IPS DF 19.7 (cell line): ENCODE measurements around the gene VPS37C.
"Not testable (repeated sequence)": the region's sequence is repeated elsewhere in the genome, so short reads cannot be mapped to it uniquely, and the experiment has no call there.

ENCODE experiments used
- DNase-seq: peaks from one replicate; pipeline ENCODE4 v3.0.0-alpha.2; 2013; ENCODE audit warnings: low read depth, low spot score

Gene VPS37C

DNA sequence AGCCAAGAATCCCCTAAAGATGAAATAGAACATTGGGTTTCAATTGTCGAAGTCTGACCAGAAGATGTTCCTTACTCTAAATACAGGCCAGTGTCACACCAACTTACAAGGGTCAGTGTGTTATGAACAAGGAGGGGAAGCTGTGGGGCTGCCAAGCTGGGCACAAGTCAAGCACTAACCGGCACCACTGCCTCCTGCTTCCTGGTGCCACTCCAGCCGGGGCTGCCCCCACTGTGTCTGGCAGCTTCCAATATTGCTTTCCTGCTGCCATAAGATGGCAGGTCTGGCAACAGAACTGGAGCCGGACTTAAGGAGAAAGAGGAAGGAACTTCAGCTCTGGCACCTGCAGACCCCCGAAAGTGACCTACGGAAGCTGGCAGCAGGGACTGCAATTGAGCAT, 13.7 kb upstream of the VPS37C start:
- DNase-seq: no peak

DNA sequence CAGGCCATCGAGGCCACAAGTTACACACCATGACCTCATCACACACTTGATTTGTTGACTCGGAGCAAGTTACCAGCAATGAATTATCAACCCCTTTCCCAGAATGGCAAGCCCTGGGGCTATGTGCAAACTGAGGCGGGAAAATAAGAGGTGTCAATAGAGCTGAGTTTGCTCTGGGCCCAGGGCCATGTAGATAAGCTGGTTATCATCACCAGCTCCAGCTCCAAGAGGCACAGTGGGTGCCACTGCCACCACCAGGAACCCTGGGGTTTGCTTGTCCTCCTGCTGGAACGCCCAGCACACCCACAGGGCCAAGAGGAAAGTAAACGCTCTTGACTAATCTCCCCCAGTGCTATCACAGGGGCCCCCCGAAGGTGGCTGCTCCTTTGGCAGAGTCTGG, 13.0 kb upstream of the VPS37C start:
- DNase-seq: no peak

DNA sequence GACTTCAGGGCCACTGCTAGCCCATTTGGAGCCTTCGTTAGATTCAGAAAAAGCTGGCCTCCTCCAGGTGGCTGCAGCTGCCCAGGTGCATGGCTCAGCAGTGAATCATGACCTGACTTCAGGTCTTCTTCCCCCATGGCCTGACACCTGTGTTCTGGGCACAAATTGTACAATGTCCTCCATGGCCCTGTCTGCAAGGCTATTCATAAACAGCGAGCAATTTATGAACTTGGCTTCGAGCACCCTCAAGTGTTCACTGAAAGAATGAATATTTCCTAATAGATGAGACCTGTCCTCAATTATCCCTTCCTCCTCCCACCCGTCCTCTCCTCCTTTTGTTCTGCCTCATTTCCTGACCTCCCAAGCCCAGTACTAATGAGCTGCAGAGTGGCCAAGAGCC, 12.2 kb upstream of the VPS37C start:
- no peak for DNase-seq

DNA sequence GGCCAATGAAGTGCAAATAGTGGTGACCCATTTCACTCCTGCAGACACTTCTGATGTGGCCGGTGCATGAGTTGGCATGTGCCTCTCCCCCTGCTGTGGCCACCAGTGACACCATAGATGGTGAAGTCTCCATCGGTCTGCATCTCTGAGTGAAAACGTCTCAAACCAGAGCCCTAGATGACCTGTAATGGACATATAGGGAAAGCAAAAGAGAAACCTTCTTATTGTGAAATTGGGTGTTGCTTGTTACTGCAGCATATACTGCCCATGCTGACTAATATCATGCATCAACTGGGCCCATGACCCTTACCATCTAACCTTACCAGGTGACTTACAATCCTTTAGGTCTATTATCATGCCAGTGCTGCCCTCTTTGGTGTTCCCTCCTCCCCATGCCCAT, 11.7 kb upstream of the VPS37C start:
- no peak for DNase-seq

DNA sequence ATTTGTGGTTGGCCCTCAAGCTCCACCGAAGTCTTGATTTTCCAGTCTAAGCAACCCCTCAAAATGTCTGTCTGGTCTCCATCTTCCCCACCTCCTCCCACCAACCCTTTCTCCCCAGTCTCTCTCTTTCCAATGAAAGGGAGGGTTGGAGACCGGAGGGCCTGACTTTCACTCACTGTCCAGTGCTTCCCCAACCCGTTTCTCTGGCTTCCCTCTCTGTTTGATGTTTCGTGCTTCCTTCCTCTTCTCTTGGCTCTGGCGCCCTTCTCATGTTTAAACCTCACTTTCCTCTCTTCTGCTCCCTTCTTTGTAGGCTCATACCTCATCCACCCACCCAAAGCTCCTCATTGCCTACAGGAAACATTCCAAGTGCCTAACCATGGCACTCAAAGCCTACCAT, 11.1 kb upstream of the VPS37C start:
- no peak for DNase-seq

DNA sequence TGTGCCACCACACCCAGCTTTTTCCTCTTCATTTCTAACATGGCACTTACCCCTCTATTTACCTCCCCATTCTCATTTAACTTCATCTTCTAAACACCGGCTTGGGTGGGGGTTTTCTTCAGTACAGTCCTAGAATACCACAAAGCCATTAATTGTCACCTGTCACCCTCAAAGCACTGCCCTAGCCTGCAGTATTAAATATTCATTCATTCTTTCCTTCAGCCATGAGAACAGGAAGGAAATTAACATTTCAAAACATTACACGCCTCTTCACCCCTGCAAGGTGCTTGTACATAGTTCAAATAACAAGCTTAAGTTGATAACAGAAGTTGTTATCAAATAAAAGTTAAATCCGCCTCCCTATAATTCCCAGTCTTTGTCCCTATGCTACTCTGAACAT, 10.7 kb upstream of the VPS37C start:
- no peak for DNase-seq

DNA sequence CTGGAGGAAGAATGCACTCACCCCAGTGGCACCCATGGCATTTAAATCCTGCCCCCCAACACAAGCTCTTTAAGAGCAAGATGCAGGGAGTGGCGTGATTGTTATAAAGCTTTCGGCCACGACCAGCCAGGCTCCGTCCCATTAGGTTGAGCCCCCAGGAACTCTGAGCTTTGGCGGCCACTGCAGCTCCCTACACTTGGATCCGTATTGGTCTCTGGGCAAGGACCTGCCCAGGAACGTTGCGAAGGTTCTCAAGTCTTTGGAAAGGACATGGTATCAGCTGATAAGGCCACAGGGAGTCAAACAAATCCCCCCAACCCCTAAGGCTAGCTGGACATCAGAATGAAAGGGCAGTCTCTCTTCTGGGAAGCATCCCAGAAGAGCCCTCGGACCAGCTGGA, 9.3 kb upstream of the VPS37C start:
- no peak for DNase-seq

DNA sequence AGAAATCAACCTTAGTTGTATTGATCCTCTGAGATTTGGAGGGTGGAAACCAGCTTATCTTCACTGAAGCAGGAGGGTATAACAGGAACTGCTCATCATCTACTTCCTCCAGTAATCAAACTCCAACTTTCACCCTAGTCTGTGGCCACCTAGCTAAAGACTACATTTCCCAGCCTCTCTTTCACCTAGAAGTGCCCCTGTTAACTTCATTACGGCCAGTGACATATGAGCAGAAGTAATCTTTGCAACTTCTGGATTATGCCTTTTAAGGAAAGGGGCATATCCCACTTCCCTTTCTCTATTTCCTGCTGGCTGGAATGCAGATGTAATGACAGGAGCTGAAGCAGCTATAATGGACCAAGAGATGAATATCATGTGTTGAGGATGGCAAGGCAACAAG, 7.6 kb upstream of the VPS37C start:
- DNase-seq: no peak

DNA sequence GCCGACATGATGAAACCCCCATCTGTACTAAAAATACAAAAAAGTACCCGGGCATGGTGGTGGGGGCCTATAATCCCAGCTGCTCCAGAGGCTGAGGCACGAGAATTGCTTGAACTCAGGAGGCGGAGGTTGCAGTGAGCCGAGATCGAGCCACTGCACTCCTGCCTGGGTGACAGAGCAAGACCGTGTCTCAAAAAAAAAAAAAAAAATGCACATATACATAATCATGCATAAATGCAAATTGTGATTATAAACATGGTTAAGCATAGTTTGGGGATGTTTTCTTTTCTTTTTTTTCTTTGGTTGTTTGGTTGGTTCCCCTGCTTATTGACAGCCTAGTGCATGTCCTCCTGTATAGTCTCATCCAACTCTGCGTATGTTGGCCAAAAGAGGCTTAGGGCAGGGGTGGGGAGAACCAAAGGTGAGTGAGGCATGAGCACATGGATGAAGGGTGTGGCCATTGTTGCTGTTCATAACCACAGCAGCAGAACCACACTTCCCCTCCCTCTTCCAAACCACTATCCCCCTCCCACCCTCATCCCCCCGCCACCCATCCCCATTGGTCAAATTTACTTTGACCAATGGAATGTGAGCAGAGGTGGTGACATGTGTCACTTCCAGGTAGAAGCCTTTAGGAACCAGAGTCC, 6.9 kb upstream of the VPS37C start:
- no peak for DNase-seq

DNA sequence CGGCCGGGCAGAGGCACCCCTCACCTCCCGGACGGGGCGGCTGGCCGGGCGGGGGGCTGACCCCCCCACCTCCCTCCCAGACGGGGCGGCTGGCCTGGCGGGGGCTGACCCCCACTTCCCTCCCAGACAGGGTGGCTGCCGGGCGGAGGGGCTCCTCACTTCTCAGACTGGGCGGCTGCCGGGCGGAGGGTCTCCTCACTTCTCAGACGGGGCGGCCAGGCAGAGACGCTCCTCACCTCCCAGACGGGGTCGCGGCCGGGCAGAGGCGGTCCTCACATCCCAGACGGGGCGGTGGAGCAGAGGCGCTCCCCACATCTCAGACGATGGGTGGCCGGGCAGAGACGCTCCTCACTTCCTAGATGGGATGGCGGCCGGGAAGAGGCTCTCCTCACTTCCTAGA, 5.1 kb upstream of the VPS37C start:
- DNase-seq: not testable (repeated sequence)

DNA sequence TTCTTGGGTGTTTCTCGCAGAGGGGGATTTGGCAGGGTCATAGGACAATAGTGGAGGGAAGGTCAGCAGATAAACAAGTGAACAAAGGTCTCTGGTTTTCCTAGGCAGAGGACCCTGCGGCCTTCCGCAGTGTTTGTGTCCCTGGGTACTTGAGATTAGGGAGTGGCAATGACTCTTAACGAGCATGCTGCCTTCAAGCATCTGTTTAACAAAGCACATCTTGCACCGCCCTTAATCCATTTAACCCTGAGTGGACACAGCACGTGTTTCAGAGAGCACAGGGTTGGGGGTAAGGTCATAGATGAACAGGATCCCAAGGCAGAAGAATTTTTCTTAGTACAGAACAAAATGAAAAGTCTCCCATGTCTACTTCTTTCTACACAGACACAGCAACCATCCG, 4.6 kb upstream of the VPS37C start:
- not testable (repeated sequence) for DNase-seq

DNA sequence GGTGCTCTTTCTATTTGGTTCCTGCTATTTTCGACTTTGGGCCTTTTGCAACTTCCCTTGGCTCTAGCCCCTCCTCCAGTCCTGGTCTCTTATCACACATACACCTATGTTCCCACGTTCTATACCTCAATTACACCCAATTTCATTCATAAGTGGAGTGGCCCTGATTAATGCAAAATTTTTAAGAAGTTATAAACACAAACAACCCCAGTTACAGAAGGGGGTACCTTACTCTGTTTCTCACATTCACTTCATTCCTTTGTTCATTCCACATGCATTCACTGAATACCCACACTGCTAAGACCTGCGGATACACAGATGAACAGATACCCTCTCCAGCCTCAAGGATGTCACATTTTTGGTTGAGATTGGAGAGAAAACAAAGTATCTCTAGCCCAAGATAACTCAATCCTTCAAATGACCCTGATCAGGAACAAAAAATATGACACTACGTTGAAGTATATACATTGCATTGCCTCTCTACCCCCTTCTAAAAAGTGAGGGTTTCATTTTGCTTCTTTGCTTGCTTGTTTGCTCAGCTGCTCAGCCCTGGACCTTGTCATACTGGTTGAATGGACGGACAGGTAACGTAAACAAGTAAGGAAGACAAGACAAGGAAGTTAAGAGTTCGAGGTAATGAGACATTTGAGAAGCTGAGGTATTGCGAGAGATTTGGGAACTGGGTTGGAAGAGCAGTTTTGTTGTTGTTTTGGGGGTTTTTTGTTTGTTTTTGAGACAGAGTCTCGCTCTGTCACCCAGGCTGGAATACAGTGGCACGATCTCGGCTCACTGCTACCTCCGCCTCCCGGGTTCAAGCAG, 3.6 kb upstream of the VPS37C start:
- DNase-seq: no peak

DNA sequence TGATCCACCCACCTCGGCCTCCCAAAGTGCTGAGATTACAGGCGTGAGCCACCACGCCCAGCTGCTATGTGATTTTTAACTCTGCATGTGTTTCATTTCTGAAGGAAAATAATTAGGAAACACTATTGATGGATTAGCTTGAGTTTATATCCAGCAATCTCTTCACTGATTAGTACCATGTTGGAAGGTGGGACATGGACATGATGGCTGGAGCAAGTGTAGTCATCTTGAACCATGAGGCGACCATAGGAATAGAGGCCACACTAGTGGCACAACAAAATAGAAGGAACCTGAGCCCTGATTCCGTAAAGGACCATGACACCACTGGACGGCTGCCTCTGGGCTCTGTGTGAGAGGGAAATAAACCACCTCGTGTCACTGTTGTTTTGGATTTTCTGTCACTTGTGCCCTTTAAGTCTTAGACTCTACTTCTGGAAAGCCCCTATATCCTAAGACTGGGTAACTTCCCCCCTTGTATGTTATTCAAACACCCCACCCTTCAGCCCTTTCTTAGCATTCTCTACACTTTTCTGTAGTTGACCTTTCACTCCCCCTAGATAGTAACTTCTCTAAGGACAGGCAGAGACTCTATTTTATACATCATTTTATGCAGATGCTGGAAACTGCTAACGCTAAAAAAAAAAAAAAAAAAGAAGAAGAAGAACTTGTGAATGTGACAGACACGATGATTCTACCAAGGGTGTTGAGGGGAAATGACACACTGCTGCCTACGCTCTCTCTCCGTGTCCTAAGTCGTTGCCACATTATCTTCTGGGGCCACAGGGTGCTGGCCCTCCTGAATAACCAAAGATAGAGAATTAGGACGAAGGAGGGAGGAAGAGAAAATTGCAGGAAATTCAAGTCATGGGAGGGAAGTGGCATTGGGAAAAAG, 2.7 kb upstream of the VPS37C start:
- DNase-seq: no peak

DNA sequence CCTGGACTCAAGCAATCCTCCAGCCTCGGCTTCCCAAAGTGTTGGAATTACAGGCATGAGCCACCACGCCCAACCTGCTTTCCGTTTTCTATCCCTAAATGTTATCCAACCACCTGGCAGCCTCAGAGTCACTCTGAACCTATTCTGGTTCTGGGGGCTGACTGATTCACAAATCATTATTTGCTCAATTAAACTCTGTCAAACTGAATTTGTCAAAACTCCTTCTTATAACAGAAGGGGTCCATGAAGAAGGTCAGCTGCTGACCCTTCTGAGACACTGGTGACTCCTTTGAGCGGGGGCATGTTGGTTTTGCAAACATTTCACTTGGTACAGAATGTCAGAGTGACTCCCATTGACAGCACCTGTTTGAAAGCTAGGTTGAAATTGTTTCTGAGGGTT, 1.8 kb upstream of the VPS37C start:
- DNase-seq: no peak

DNA sequence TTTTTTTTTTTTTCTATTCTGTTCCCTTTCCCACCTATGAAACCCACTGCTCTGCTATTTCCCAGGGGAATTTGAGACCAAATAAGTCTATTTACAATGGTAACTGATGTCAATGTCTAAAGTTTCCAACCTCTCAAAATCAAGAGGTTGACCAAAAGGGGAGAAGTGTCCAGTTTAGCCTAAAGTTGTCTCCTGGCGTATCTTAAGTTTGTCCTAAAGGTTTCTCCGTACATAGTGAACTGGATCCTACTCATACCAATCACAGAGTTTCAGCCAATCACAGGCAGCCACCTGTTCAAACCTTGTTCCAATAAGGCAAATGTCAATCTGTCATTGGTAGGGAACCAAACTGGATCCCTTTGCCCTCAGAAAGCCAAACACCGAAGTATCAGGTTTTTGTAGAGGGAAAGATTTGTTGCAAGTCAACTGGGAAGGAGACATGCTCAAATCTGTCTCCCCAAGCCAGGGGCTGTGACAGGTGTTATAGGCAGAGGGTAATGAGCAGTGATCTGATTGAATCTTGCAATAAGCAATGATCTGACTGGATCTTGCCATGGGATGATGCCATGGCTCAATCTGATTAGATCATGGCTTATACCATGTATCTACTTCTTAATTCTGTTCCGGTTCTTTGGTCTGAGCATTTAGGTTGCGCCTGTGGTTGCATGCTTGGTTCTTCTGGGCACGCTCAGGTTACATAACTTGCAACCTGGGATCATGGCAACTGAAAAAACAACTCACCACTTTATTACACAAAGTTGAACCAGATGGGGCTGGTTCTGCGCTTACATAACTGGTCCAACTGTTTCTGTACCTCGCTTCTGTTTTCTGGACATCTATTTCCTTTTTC, 1.1 kb upstream of the VPS37C start:
- DNase-seq: no peak

DNA sequence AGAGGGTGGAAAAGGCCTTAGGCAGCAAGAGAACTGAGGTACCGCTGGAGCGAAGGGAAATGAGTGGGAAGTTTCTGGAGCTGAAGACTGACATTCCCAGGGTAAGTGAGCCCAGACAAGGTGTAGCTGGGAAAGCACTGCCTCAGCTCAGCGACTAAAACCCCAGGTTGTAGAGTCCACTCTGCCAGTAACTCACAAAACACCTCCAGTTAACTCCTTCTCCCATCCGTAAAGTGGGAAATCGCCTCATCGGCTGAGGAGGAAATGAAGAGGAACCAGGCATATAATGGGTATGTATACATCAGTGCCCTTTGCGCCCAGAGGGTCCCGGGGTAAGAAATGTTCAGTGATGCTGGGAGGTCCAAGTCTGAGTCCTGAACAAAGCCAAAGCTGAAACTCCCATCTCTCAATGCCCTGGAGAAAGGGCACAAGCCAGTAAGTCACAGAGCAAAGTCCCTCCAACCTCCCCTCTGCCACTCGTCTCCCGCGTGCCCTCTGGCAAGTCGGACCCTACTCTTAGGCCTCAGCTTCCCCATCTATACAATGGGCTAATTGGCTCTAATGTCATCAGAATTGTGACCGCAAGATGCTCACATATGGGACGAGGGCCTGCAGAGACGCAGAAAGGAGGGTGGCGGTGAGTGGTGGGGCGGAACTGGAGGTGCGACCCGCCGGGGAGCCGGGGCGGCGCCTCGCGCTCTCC, 588 bp downstream of the VPS37C start:
- DNase-seq: no peak

DNA sequence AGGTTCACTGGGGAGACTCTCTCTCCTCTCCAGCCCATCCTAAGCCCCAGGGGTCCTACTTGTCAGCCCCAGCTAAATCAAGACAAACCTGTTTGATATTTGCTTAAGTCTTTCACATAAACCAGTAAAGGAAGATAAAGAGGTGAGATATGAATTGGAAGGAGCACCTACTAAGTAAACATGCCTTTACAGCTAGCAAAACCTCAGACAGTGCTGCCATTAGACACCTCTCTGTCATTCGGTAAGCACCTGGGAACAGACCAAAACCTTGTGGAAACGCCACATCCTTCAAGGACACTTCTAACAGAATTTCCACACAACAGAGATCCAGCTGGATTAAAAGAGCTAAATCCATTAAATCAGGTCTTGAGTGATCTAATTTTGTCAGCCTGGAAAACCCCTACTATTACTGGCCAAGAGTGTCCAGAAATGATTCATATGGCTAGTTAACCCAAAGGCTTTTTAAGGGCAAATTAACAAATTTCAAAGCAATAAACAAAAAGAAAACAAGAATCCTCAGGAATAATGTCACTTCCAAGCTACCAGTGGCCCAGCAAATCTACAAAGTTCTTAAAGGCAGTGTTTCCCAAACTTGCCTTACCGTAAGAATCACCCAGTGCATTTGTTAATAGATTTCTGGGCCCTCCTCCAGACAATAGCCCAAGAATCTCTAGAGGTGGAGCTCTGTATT, 2.4 kb downstream of the VPS37C start:
- DNase-seq: no peak

DNA sequence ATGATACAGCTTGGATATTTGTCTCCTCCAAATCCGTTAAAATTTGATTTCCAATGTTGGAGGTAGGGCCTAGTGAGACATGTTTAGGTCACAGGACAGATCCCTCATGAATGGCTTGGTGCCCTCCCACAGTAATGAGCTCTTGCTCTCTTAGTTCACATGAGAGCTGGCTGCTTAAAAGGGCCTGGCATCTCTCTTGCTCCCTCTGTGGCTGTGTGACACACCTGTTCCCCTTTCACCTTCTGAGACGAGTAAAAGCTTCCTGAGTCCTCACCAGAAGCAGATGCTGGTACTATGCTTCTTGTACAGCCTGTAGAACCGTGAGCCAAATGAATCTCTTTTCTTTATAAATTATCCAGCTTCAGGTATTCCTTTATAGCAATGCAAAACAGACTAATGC, 3.5 kb downstream of the VPS37C start:
- DNase-seq: no peak

DNA sequence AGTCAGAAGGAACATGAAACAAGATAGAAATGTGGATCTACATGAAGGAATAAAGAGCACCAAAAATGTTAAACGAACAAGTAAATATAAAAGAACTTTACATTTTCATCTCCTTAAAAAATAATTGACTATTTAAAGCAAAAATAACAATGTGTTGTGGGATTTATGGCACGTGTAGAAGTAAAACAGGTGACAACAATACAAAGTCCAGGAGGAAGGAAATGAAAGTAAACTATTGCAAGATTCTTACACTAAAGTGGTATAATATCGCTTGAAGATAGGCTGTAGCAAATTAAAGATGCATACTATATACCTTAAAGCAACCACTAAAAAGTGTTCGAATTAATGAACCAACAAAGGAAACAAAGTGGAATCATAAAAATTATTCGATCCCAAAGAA, 5.5 kb downstream of the VPS37C start:
- no peak for DNase-seq

DNA sequence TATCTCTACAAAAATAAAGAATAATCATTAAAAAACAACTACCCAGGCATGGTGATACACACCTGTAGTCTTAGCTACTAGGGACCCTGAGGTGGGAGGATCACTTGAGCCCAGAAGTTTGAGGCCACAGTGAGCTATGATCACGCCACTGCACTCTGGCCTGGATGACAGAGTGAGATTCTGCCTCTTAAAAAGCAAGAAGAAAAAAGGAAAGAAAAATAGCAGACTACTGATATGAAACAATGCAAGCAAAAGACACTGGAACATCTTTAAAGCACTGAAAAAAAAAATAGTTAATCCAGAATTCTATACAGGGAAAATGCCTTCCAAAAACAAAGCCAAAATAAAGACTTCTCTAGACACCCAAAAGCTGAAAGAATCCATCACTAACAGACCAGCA, 5.9 kb downstream of the VPS37C start:
- DNase-seq: no peak
